Pons (tissue), 1 donor: ENCODE data around the gene NECAB2.
A peak's percentile ranks its signal among the peaks of the same experiment; 100 is the strongest.

ENCODE experiments used
- DNase-seq: peaks from one replicate; pipeline ENCODE4 v3.0.0-alpha.2; 2016; ENCODE audit warnings: low spot score

Gene NECAB2

DNA sequence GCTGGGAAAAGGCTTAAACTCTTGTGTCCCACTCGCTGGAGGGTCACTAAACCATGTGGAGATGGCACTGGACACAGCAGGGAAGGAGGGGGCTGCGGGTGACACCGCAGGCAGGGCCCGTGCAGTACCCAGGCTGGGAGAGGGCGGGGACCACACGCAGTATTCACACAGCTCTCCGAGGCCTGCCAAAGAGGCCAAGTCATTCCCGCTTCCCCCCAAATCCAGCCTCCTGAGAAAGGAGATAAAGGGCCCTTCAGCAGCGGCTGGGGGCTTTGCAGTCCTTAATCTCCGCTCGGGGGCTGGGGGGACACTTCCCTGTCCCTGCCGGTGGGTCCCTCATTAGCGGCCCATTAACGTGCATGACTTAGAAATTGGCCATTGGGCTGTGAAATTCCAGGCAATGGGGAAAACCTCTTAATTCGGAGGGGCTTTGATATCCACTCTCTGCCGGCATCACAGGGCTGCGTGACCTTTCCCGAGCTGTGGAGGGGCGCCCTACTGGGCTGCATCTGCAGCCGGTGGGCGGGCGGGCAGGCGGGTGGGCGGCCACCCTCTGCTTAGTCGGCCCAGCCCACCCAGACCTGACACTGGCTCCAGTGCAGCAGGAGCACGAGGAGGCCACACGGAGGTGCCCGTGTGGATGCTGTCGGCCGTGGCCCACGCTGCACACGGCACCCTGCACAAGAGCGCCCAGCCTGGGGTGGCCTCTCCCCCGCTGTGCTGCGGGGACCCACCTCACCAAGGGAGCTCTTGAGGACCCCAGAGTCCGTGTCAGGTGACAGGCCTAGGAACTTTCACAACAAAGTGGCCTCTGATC lies 77.2 kb downstream of the NECAB2 start:
- DNase-seq = no peak

DNA sequence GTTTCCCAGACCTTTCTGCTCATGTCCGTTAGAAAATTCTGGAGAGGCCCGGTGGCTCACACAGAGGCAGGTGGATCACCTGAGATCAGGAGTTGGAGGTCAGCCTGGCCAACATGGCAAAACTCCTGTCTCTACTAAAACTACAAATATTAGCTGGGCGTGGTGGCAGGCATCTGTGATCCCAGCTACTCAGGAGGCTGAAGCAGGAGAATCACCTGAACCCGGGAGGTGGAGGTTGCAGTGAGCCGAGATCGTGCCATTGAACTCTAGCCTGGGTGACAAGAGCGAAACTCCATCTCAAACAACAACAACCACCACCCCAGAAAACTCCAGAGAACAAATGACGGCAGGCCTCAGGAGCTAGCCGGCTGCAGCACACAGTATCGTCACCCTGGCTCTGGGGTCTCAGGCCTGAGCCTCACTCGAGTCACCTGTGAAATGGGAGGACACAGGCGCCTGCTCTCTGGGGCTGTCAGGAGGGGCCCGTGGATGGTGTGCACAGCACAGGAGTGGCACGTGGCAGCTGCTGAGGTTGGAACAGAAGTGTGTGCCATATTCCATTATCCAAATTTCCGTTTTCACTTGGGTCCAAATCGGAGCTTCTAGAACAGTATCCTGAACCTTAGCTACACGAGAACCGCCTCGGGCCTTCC lies 77.9 kb downstream of the NECAB2 start:
- no peak for DNase-seq

GRCh38 chr16:84047206-84047605 lies 79.2 kb downstream of the NECAB2 start:
- DNase-seq = no peak

DNA sequence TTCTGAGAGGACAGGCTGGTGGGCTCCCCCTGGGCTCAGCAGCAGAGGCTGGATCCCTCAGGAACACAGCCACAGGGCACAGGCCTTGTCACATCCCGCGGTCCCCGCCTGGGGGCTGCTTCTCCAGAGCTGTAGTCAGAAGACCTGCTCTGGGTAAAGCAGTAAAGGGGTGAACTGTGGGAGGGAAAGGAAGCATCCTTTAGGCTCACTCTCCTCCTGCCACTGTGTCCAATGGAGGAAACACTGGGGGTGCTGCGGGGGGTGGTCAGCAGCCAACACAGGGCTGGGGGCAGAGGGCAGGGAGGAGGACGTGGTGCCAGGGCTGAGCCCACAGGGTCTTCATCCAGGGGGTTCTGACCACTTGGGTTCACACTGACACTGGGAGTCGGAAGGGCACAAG lies 79.6 kb downstream of the NECAB2 start:
- DNase-seq = no peak

DNA sequence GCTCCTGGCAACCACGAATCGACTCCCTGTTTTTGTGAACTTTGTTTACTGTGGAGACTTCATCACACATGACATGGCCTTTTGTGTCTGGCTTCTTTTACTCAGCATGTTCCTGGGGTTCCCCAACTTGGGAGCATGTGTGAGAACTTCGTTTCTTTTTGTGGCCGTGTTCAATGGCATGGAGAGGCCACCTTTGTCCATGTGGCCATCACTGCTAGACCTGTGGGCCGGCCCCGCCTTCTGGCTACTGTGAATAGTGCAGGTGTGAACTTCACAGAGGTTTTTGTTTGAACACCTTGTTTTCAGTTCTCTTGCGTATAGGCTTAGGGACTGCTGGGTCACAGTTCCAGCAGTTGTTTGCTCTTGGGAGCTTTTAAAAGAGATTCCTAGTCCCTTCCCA lies 80.2 kb downstream of the NECAB2 start:
- no peak for DNase-seq

DNA sequence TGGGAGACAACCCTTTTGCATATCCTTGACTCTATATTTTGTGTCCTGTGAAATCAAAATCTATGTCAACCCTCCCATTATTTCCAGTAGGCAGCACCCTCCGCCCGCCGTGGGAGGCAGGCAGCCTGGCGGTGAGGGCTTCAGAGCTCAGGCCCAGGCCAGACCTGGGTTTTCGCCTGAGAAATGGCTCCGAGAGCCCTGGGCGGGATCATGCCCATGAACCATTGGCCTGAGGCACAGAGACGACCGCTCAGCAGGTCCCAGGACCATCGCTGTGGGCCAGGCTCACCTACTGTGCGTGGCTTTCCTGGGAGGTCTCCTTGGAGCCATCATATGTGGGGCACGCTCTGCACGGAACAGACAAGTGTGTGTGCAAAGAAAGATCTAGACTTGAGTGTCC lies 80.8 kb downstream of the NECAB2 start:
- DNase-seq = no peak

- DNase-seq = peak; percentile 55
Measured at GRCh38 chr16:84049403-84050060, 81.5 kb downstream of the NECAB2 start.

DNA sequence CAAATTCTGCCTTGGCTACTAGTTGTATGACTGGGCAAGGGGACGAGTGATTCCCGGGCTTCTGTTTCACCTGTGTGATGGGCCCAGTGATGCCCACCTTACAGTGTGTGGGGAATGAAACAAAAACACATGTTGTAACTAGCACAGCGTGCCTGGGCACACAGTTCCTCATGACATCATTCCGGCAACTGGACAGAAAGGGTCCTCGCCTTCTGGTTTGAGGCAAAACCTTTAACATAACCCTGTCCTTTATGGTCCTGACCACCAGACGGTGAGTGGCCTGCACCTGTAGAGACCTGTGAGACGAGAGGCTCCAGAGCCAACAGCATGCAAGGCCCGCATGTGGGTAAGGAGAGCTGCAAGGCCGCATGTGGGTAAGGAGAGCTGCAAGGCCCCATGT lies 82.3 kb downstream of the NECAB2 start:
- no peak for DNase-seq

DNA sequence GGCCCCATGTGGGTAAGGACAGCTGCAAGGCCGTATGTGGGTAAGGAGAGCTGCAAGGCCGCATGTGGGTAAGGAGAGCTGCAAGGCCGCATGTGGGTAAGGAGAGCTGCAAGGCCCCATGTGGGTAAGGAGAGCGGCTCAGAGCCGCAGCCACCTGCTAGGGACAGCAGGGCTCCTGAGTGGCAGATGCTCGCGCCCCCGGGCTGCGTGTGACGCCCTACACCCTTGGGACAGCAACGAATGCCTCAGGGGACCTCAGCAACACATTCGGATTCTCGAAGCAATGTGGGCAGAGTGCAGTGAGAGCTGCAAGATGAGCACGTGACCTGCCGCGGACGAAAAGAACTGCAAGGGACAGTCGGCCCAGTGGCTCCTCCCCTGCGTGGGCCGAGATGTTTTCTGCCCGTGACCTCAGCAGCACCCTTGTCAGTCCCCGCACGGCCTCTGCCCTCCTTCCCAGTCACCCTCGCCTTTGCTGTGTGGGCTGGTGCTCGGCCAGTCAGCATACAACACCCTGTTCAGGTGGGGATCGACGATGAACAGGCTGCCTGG lies 84.1 kb downstream of the NECAB2 start:
- DNase-seq = no peak
